Keratinocyte (primary cell): ENCODE measurements around the gene ERBB4. TPM values are rescaled to one million over a fixed set of nuclear protein-coding genes. Genes with fewer than 3 reads are reported as not detected.

Experiments used
- DNase-seq: peaks from one replicate; pipeline ENCODE4 v3.0.0-alpha.2; 2011; ENCODE audit warnings: low read depth, missing footprints, low spot score
- FAIRE-seq: peaks from 2 replicates; lab custom pipeline; 2011; peaks lifted over from hg19 to GRCh38; lab: Jason Lieb, UNC
- H2AFZ ChIP-seq: 2 replicates; pipeline ENCODE4 v1.6.0; 2012; ENCODE audit warnings: low read length, control low read depth, inconsistent platforms; ENCODE audit not compliant: control insufficient read depth
- H3K27ac ChIP-seq: 2 replicates; pipeline ENCODE4 v1.5.1; 2011; ENCODE audit warnings: low read length; ENCODE audit not compliant: control insufficient read depth, insufficient read depth
- H3K27me3 ChIP-seq: 3 replicates; pipeline ENCODE4 v1.6.0; 2011; ENCODE audit warnings: low read length; ENCODE audit not compliant: control insufficient read depth, insufficient read depth; ENCODE audit errors: extremely low read depth
- H3K36me3 ChIP-seq, 2 experiments: 2 replicates in 1 of 2; 3 replicates in 1 of 2; pipeline ENCODE4 v1.5.1; 2011; ENCODE audit warnings: low read length in 2 of 2, mild to moderate bottlenecking in 1 of 2; ENCODE audit not compliant: control insufficient read depth in 2 of 2, insufficient read depth in 2 of 2; ENCODE audit errors: extremely low read depth in 1 of 2
- H3K4me1 ChIP-seq: 3 replicates; pipeline ENCODE4 v1.5.1; 2011; ENCODE audit warnings: low read length; ENCODE audit not compliant: control insufficient read depth, insufficient read depth; ENCODE audit errors: extremely low read depth
- H3K4me2 ChIP-seq: 3 replicates; pipeline ENCODE4 v1.6.0; 2011; ENCODE audit warnings: low read depth, low read length; ENCODE audit not compliant: control insufficient read depth, insufficient read depth; ENCODE audit errors: extremely low read depth
- H3K4me3 ChIP-seq, 3 experiments: fragments of 200-600 bp in 1 of 3; sonication (generic) in 1 of 3; 2 replicates in 2 of 3; 3 replicates in 1 of 3; pipeline ENCODE4 v1.5.1; 2011 to 2016; ENCODE audit warnings: low read length in 3 of 3, mild to moderate bottlenecking in 3 of 3, control low read depth in 2 of 3, inconsistent platforms in 1 of 3, low read depth in 1 of 3, mixed read lengths in 1 of 3, mixed run types in 1 of 3, moderate library complexity in 1 of 3; ENCODE audit not compliant: control insufficient read depth in 2 of 3, insufficient read depth in 2 of 3; ENCODE audit errors: extremely low read depth in 1 of 3
- H3K79me2 ChIP-seq: 2 replicates; pipeline ENCODE4 v1.6.0; 2012; ENCODE audit warnings: low read length; ENCODE audit not compliant: control insufficient read depth, insufficient read depth
- H3K9ac ChIP-seq: 3 replicates; pipeline ENCODE4 v1.6.0; 2011; ENCODE audit warnings: low read length; ENCODE audit not compliant: control insufficient read depth, insufficient read depth; ENCODE audit errors: extremely low read depth
- H3K9me1 ChIP-seq: 3 replicates; pipeline ENCODE4 v1.6.0; 2011; ENCODE audit warnings: low read length; ENCODE audit not compliant: control insufficient read depth, insufficient read depth; ENCODE audit errors: extremely low read depth
- H3K9me3 ChIP-seq: 2 replicates; pipeline ENCODE4 v1.5.1; 2012; ENCODE audit warnings: low read depth, low read length; ENCODE audit not compliant: control insufficient read depth
- H4K20me1 ChIP-seq: 3 replicates; pipeline ENCODE4 v1.6.0; 2011; ENCODE audit warnings: low read length; ENCODE audit not compliant: control insufficient read depth, insufficient read depth; ENCODE audit errors: extremely low read depth
- EZH2 ChIP-seq: IDR thresholded peaks from one replicate; pipeline ENCODE4 v1.6.1; 2012; ENCODE audit warnings: inconsistent platforms, mild to moderate bottlenecking, low read length, moderate library complexity
- dilution Hi-C: fragments of 300-500 bp; cut with MboI; formaldehyde crosslinking; loops from one replicate; pipeline ENCODE4 v1.7.0; 2020; ENCODE audit warnings: low sequenced_read_pairs; ENCODE audit not compliant: extremely low pct_ligation_motif_present
- polyA plus RNA-seq, 5 experiments: library from polyadenylated mRNA; depleted of rRNA in 3 of 5; stranded (reverse) in 3 of 5; stranded (forward) in 1 of 5; unstranded in 1 of 5; fragments of >200 nt; gene quantifications; 1 replicate in 1 of 5; 2 replicates in 3 of 5; 3 replicates in 1 of 5; pipeline versions ENCODE4 v1.2.1 to v1.2.3, GENCODE V29; 2011 to 2012; ENCODE audit warnings: missing spikeins in 2 of 5, low read depth in 1 of 5, low replicate concordance in 1 of 5
- TF ChIP-seq, protein P1 (sequence below), 3 experiments: IDR thresholded peaks in 1 of 3; conservative IDR thresholded peaks in 1 of 3; optimal IDR thresholded peaks in 1 of 3; 2 replicates in 2 of 3; 3 replicates in 1 of 3; pipeline versions ENCODE3 to v1.5.1; 2011; ENCODE audit warnings: low read length in 3 of 3, mild to moderate bottlenecking in 3 of 3, moderate library complexity in 2 of 3, control low read depth in 1 of 3, inconsistent platforms in 1 of 3; ENCODE audit not compliant: insufficient read depth in 2 of 3; ENCODE audit errors: extremely low read depth in 1 of 3

ERBB4 gene
- polyA plus RNA-seq, 1 donor (not counting 4 experiments of a cell fraction or from before 2014, with no cell fraction given) = 0.01 TPM

- no peaks in the 10 kb centered on the region for H3K27me3 ChIP-seq
- no peak overlapping the region for H3K27ac ChIP-seq
- H3K9me1 ChIP-seq = no peaks in the 10 kb centered on the region
- H3K4me1 ChIP-seq = no peaks in the 10 kb centered on the region
- H3K9ac ChIP-seq = no peak overlapping the region
- no peak overlapping the region for H3K4me3 ChIP-seq
- no peaks in the 10 kb centered on the region for H3K36me3 ChIP-seq
- no peaks in the 10 kb centered on the region for H4K20me1 ChIP-seq
- dilution Hi-C loops = no loop called here
- DNase-seq (peak; percentile 9), FAIRE-seq (peak; percentile 23)
- no peaks in the 10 kb centered on the region for H3K9me3 ChIP-seq
- no peaks in the 10 kb centered on the region for H3K79me2 ChIP-seq
- no peak overlapping the region for H3K4me2 ChIP-seq
- no peak overlapping the region for H2AFZ ChIP-seq
- no peak for TF ChIP-seq EZH2
- TF ChIP-seq, protein P1, sequence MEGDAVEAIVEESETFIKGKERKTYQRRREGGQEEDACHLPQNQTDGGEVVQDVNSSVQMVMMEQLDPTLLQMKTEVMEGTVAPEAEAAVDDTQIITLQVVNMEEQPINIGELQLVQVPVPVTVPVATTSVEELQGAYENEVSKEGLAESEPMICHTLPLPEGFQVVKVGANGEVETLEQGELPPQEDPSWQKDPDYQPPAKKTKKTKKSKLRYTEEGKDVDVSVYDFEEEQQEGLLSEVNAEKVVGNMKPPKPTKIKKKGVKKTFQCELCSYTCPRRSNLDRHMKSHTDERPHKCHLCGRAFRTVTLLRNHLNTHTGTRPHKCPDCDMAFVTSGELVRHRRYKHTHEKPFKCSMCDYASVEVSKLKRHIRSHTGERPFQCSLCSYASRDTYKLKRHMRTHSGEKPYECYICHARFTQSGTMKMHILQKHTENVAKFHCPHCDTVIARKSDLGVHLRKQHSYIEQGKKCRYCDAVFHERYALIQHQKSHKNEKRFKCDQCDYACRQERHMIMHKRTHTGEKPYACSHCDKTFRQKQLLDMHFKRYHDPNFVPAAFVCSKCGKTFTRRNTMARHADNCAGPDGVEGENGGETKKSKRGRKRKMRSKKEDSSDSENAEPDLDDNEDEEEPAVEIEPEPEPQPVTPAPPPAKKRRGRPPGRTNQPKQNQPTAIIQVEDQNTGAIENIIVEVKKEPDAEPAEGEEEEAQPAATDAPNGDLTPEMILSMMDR (optimal IDR thresholded peaks at IDR 0.05 in 1 of 3, IDR thresholded peaks at IDR 0.05 in 1 of 3, conservative IDR thresholded peaks at IDR 0.05 in 1 of 3; ENCODE audit: extremely low read depth in 1 of 3, insufficient read depth in 2 of 3, low read length in 3 of 3) = no peak
Measured at GRCh38 chr2:212154477-212154878, 384.1 kb downstream of the ERBB4 start.

GRCh38 chr2:212153923-212154322, 384.7 kb downstream of the ERBB4 start:
- no peaks in the 10 kb centered on the region for H4K20me1 ChIP-seq
- H3K4me2 ChIP-seq = no peak overlapping the region
- H3K9ac ChIP-seq = no peak overlapping the region
- TF ChIP-seq EZH2 = no peak
- TF ChIP-seq, protein P1 (optimal IDR thresholded peaks at IDR 0.05 in 1 of 3, IDR thresholded peaks at IDR 0.05 in 1 of 3, conservative IDR thresholded peaks at IDR 0.05 in 1 of 3; ENCODE audit: extremely low read depth in 1 of 3, insufficient read depth in 2 of 3, low read length in 3 of 3) = no peak
- DNase-seq (no peak), FAIRE-seq (no peak)
- no peak overlapping the region for H3K27ac ChIP-seq
- no peak overlapping the region for H3K4me3 ChIP-seq
- H3K79me2 ChIP-seq = no peaks in the 10 kb centered on the region
- H3K4me1 ChIP-seq = no peaks in the 10 kb centered on the region
- no peaks in the 10 kb centered on the region for H3K9me3 ChIP-seq
- peak overlapping the region; percentile 30 for H2AFZ ChIP-seq
- no peaks in the 10 kb centered on the region for H3K36me3 ChIP-seq
- dilution Hi-C loops = no loop called here
- H3K27me3 ChIP-seq = no peaks in the 10 kb centered on the region
- H3K9me1 ChIP-seq = no peaks in the 10 kb centered on the region
